NT2/D1 (cell line): ENCODE data around the gene SRGAP3.

Source experiments
- DNase-seq: peaks from one replicate; pipeline ENCODE4 v3.0.0-alpha.2; 2011; ENCODE audit warnings: low read depth, low spot score
- H3K27me3 ChIP-seq: 2 replicates; pipeline ENCODE4 v1.6.0; 2011; ENCODE audit warnings: mild to moderate bottlenecking; ENCODE audit not compliant: insufficient read length, insufficient read depth
- H3K36me3 ChIP-seq: 2 replicates; pipeline ENCODE4 v1.6.1; 2011; ENCODE audit warnings: mild to moderate bottlenecking, low read length, mixed read lengths; ENCODE audit not compliant: insufficient read depth, insufficient read length
- H3K4me1 ChIP-seq: 2 replicates; pipeline ENCODE4 v1.5.1; 2011; ENCODE audit not compliant: insufficient read depth, insufficient read length
- H3K4me3 ChIP-seq: 2 replicates; pipeline ENCODE4 v1.5.1; 2011; ENCODE audit warnings: low read depth; ENCODE audit not compliant: insufficient read length
- H3K9ac ChIP-seq: 2 replicates; pipeline ENCODE4 v1.6.0; 2011; ENCODE audit warnings: low read depth; ENCODE audit not compliant: insufficient read length
- H3K9me3 ChIP-seq: 2 replicates; pipeline ENCODE4 v1.5.1; 2011; ENCODE audit warnings: mild to moderate bottlenecking, low read length; ENCODE audit not compliant: insufficient read depth
- SUZ12 ChIP-seq: IDR thresholded peaks from 2 replicates; pipeline ENCODE4 v1.6.1; 2011; ENCODE audit not compliant: insufficient read length, insufficient read depth; ENCODE audit errors: extremely low read depth
- YY1 ChIP-seq: IDR thresholded peaks from 2 replicates; pipeline ENCODE4 v1.6.1; 2011; ENCODE audit not compliant: insufficient read length, insufficient read depth
- ZNF274 ChIP-seq: IDR thresholded peaks from 2 replicates; pipeline ENCODE4 v1.6.1; 2011; ENCODE audit warnings: mild to moderate bottlenecking, low read depth, low read length

Gene SRGAP3

DNA sequence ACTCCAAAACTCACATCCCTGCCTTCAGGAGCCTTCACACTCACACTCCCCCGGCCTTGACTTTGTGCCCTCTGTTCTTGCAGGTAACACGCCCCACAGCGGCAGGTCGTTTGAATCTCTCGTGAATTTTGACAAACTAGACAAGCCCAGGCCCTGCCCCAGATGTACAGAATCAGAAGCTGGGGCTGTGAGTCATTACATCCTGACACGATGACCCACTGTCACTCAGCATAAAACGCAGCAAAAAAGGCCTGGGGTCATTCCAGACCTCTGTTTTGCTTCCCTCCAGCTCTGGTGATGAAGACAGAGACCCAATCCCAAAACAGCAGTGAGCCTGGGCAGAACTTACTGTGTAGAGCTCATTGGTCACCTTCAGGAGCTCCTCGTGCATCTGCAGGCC lies 169.8 kb downstream of the SRGAP3 start:
- peaks cover 13% of the 10 kb centered on the region for H3K4me1 ChIP-seq
- no peak overlapping the region for H3K4me3 ChIP-seq
- no peak overlapping the region for H3K9ac ChIP-seq
- H3K9me3 ChIP-seq = peaks cover 9% of the 10 kb centered on the region
- no peaks in the 10 kb centered on the region for H3K27me3 ChIP-seq
- no peak for TF ChIP-seq YY1
- no peak for TF ChIP-seq ZNF274
- TF ChIP-seq SUZ12 = no peak
- DNase-seq = no peak
- H3K36me3 ChIP-seq = no peaks in the 10 kb centered on the region

DNA sequence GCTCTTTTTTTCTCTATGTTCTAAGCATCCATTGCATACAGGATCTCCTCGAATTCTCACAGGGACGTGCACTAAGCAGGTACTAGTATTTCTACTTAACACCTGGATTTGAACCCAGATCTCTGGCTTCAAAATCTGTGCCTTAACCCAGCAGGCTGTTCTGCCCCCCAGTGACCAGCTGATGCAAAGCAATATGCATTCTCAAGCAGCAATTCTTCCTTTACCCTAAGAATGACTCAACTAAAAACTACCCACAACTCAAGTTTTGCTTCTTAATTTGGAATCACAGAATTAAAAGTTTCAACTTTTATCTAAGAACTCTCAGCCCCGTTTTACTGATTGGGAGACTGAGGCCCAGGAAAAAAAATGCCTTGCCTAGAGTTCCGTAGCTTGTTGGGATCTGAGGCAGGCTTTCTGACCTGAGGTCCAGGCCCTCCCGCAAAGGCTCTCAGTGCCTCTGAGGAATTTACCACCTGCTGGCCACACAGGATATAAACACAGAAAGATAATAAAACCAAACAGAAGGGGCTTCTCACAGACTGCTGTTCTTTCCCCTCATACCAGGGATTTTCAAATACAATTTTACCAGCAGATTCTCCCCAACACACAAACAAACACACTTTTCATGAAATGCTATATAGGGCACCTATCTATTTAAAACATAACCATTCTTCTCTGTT lies 170.7 kb downstream of the SRGAP3 start:
- H3K9me3 ChIP-seq = peaks cover 9% of the 10 kb centered on the region
- peaks cover 13% of the 10 kb centered on the region for H3K4me1 ChIP-seq
- peak; percentile 15 for DNase-seq
- TF ChIP-seq YY1 = no peak
- TF ChIP-seq SUZ12 = no peak
- TF ChIP-seq ZNF274 = no peak
- no peak overlapping the region for H3K9ac ChIP-seq
- no peaks in the 10 kb centered on the region for H3K36me3 ChIP-seq
- no peaks in the 10 kb centered on the region for H3K27me3 ChIP-seq
- H3K4me3 ChIP-seq = no peak overlapping the region

DNA sequence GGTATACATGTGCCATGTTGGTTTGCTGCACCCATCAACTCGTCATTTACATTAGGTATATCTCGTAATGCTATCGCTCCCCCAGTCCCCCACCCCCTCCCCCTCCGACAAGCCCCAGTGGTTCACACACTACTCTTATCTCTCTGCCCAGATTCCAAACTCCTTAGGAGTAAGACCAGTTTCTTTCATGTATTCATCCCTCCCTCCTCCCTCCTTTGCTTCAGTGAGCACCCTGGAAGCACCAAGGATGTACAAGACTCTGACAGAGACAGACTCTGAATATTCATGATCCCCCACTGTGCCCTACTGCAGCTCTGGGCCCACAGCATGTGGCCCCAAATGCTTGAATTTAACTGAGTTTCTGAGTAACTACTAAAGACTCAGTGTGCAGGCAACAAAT lies 172.4 kb downstream of the SRGAP3 start:
- Histone ChIP-seq H3K36me3 (no peaks in the 10 kb centered on the region), H3K27me3 (no peaks in the 10 kb centered on the region), H3K4me3 (no peak overlapping the region), H3K4me1 (peaks cover 13% of the 10 kb centered on the region), H3K9me3 (peaks cover 9% of the 10 kb centered on the region), H3K9ac (no peak overlapping the region)
- TF ChIP-seq SUZ12 (no peak), YY1 (no peak), ZNF274 (no peak)
- DNase-seq = no peak

DNA sequence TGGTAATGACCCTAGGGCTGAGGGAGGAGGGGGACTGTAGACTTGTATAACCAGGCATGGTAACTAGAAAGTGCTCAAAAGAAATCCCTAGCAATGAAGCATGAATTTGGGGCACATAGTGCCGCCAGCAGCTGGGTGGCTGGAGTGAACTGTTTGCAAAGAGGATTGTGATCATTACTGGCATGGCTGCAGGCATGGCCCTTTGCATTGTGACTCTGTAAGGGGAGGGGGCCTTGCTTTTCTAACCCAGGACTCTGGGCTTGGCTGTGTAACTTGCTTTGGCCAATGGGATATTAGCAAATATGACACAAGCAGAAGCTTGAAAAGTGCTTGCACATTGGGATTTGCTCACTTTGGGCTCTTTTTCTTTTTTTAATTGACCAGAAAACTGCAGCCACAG lies 173.7 kb downstream of the SRGAP3 start:
- no peak overlapping the region for H3K4me3 ChIP-seq
- TF ChIP-seq ZNF274 (no peak), YY1 (no peak), SUZ12 (no peak)
- H3K4me1 ChIP-seq = peaks cover 15% of the 10 kb centered on the region
- H3K36me3 ChIP-seq = no peaks in the 10 kb centered on the region
- no peak for DNase-seq
- no peak overlapping the region for H3K9ac ChIP-seq
- no peaks in the 10 kb centered on the region for H3K27me3 ChIP-seq
- H3K9me3 ChIP-seq = peaks cover 7% of the 10 kb centered on the region

- TF ChIP-seq ZNF274 (no peak), YY1 (no peak), SUZ12 (no peak)
- H3K9ac ChIP-seq = no peak overlapping the region
- no peaks in the 10 kb centered on the region for H3K36me3 ChIP-seq
- no peak overlapping the region for H3K4me3 ChIP-seq
- DNase-seq = no peak
- H3K27me3 ChIP-seq = no peaks in the 10 kb centered on the region
- H3K4me1 ChIP-seq = peaks cover 15% of the 10 kb centered on the region
- H3K9me3 ChIP-seq = no peaks in the 10 kb centered on the region
Measured at GRCh38 chr3:9074079-9074478, 175.4 kb downstream of the SRGAP3 start.

GRCh38 chr3:9072667-9073009 lies 176.8 kb downstream of the SRGAP3 start:
- H3K27me3 ChIP-seq = no peaks in the 10 kb centered on the region

DNA sequence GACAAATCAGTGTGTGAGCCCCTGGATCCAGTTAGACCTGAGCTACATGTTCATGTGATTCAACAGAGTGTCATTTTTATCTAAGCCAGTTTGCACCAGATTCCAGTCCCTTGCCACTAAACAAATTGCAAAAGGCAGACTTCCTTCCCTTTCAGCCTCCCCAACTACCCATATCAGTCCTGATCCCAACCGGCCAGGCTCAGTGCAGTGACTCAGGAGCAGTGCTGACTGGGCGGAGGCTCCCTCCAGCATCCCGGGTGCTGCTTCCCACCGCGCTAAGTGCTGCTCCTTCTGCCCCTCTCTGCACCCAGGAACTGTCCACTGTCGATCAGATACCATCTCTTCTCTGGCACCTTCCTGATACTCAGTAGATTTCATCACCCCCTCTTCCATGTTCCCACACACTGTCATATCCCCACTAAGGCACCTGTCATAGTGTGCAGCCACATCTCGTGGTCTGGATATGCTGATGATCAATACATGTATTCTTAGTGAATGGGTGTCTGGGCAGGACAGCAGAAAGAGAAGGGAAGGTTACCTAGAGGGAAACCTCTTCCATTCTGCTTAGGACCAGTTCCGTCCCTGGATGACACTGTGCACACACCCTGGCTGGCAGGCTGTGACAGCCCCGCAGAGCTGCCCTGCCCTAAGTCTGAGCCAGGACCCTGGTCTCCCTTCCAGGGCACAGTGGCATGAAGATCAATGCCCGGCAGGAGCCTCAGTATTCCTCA lies 177.3 kb downstream of the SRGAP3 start:
- TF ChIP-seq YY1 (no peak), ZNF274 (no peak), SUZ12 (no peak)
- no peaks in the 10 kb centered on the region for H3K27me3 ChIP-seq
- H3K4me3 ChIP-seq = no peak overlapping the region
- no peak for DNase-seq
- no peak overlapping the region for H3K9ac ChIP-seq
- H3K4me1 ChIP-seq = peaks cover 8% of the 10 kb centered on the region
- H3K9me3 ChIP-seq = no peaks in the 10 kb centered on the region
- no peaks in the 10 kb centered on the region for H3K36me3 ChIP-seq

More at GRCh38 chr3:9072667-9073009, 176.8 kb downstream of the SRGAP3 start:
- no peak overlapping the region for H3K9ac ChIP-seq
- TF ChIP-seq ZNF274 = no peak
- no peak for TF ChIP-seq SUZ12
- TF ChIP-seq YY1 = no peak
- no peaks in the 10 kb centered on the region for H3K9me3 ChIP-seq
- no peak overlapping the region for H3K4me3 ChIP-seq
- DNase-seq = no peak
- peaks cover 12% of the 10 kb centered on the region for H3K4me1 ChIP-seq
- H3K36me3 ChIP-seq = no peaks in the 10 kb centered on the region
